ENCODE measurements around the gene CEP128. TPM values are rescaled to one million over a fixed set of nuclear protein-coding genes. Genes with fewer than 3 reads are reported as not detected.

The CEP128 gene
- total RNA-seq, 1 donor: 8.2 TPM

DNA sequence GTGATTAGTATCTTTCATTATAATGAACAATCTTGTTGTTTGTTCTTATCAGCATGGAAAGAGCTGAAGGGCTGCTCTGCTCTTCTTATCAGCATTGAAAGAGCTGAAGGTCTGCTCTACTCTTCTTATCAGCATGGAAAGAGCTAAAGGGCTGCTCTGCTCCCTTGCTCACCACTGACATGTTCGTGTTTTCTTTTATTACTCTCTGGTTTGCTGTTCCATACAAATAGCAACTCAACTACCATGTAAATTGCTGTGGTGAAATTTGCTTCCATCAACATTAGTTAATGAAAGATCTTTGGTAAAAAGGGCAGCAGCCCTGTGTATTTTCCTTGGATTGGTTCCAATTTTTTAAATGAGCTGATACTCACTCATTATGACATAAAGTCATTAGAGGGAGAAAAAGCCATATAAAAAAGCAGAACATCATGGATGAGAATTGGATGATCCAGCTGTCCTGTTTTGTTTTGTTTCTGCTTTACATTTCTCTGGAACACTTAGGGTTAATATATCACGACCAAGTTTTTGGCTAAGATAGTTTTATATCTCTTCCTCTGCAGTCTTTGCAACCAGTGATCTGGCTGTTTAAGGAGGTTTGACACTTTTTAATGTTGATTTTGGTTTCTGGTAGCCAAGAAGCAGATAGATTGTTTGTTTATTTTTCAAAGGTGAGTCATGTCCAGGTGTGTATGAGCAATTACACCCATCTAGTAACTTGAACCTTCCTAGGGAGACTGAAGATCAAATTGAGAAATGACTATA lies 356.6 kb downstream of the CEP128 start:
- no peak overlapping the region for H3K4me3 ChIP-seq (ENCODE audit: low read depth, low read length)
- DNase-seq (ENCODE audit: low read depth): no peak
- TF ChIP-seq, protein P1, sequence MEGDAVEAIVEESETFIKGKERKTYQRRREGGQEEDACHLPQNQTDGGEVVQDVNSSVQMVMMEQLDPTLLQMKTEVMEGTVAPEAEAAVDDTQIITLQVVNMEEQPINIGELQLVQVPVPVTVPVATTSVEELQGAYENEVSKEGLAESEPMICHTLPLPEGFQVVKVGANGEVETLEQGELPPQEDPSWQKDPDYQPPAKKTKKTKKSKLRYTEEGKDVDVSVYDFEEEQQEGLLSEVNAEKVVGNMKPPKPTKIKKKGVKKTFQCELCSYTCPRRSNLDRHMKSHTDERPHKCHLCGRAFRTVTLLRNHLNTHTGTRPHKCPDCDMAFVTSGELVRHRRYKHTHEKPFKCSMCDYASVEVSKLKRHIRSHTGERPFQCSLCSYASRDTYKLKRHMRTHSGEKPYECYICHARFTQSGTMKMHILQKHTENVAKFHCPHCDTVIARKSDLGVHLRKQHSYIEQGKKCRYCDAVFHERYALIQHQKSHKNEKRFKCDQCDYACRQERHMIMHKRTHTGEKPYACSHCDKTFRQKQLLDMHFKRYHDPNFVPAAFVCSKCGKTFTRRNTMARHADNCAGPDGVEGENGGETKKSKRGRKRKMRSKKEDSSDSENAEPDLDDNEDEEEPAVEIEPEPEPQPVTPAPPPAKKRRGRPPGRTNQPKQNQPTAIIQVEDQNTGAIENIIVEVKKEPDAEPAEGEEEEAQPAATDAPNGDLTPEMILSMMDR (IDR thresholded peaks at IDR 0.05; ENCODE audit: insufficient read depth, low read depth, low read length): no peak

DNA sequence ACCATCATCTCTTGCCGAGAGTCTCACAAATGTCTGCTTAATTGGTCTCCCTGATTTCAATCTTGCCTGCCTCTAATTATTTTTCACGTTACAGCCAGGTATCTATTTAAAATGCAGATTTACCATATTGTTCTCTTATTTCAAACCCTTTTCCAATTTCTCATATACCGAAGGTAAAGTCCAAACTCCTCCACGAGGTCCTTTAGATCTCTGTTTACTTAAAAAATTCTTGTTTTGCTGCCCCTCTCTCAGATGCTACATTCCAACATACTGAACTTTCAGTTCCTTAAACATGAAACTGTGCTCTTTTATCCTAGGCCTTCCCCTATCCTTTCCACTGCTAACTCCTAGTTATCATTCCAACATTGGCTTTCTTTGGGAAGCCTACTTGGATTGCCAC lies 363.9 kb downstream of the CEP128 start:
- DNase-seq (ENCODE audit: low read depth): no peak

DNA sequence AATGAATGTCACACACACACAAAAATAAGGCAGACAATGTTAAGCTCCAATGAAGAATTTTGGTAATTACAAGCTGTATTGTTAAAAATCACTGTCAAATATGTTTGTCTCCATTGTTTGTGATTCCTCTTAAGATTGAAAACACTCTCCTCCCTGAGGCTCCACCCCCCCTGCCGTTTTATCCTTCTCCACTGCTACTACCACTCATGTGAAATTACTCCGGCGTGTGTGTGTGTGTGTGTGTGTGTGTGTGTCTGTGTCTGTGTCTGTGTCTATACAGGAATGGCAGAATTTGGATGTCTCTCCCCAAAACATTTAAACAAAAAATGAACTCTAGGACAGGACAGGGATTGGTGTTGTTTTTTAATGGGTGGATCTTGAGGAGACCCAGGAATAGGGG lies 365.1 kb downstream of the CEP128 start:
- DNase-seq (ENCODE audit: low read depth): no peak
- TF ChIP-seq, protein P1 (IDR thresholded peaks at IDR 0.05; ENCODE audit: insufficient read depth, low read depth, low read length): no peak

More for the DNA sequence above, 363.9 kb downstream of the CEP128 start:
- no peak overlapping the region for H3K4me3 ChIP-seq (ENCODE audit: low read depth, low read length)
- TF ChIP-seq, protein P1 (IDR thresholded peaks at IDR 0.05; ENCODE audit: insufficient read depth, low read depth, low read length): no peak

DNA sequence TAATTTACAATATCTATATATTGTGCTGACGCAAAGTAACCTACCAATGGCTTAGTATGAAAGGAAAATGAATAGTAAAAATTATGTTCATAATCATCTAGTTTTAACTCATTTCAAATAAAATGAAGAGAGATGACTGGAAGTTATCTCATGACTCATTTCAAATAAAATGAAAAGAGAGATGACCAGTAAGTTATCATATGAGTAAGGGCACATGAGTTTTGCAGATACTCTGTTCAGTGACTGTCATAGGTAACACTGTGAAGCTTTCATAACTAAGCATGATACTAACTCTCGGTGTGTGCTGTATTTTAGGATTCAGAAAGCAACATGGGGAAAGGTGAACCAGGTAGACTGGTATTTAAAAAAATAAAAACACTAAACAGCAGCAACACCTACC lies 365.8 kb downstream of the CEP128 start:
- DNase-seq (ENCODE audit: low read depth): no peak
- TF ChIP-seq, protein P1 (IDR thresholded peaks at IDR 0.05; ENCODE audit: insufficient read depth, low read depth, low read length): no peak
- no peak overlapping the region for H3K4me3 ChIP-seq (ENCODE audit: low read depth, low read length)

More for the DNA sequence above, 365.1 kb downstream of the CEP128 start:
- no peak overlapping the region for H3K4me3 ChIP-seq (ENCODE audit: low read depth, low read length)

DNA sequence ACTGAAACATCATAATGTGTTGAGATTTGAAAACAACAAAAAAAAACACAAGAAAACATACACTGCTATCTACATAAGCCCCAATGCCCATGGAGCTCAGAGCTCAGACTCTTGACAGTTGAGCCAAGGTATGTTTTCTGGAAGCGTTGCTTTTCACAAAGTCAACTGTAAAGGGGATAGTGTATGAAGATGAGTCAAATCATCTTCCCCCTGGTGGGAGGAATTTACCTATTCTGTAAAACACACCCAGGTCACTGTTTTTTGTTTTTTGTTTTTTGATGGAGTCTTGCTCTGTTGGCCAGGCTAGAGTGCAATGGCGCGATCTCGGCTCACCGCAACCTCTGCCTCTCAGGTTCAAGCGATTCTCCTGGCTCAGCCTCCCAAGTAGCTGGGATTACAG lies 368.9 kb downstream of the CEP128 start:
- TF ChIP-seq, protein P1 (IDR thresholded peaks at IDR 0.05; ENCODE audit: insufficient read depth, low read depth, low read length): no peak
- no peak overlapping the region for H3K4me3 ChIP-seq (ENCODE audit: low read depth, low read length)
- DNase-seq (ENCODE audit: low read depth): no peak

DNA sequence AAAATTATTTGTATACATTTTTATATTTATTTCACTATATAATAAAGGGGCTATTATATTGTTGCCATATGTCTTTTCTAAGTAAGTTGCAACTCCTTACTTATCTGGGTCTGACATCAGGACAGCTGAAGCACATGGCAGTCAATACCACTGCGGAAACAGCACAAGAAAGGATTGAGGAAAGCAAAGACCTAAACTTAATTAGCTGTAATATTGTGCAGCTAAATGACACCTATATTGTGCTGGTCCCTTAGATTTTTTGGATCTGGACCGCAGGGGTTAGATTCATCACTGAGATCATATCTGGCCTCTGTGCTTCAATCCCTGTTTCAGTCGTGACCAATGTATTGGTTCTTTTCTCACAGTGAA lies 370.6 kb downstream of the CEP128 start:
- TF ChIP-seq, protein P1 (IDR thresholded peaks at IDR 0.05; ENCODE audit: insufficient read depth, low read depth, low read length): no peak
- no peak overlapping the region for H3K4me3 ChIP-seq (ENCODE audit: low read depth, low read length)
- DNase-seq (ENCODE audit: low read depth): no peak

Measured in fibroblast of villous mesenchyme (primary cell).